Colonic mucosa (tissue), 4 donors: ENCODE measurements around the gene ARHGAP25. TPM values are rescaled to one million over a fixed set of nuclear protein-coding genes. Genes with fewer than 3 reads are reported as not detected.
A peak's percentile ranks its signal among the peaks of the same experiment; 100 is the strongest.

Experiments
- DNase-seq: peaks from one replicate; pipeline ENCODE4 v3.0.0-alpha.2; 2020
- H3K27ac ChIP-seq: fragments of 200-600 bp; one replicate; pipeline ENCODE4 v1.8.0; 2021
- H3K27me3 ChIP-seq: fragments of 200-600 bp; one replicate; pipeline ENCODE4 v1.8.0; 2021
- H3K36me3 ChIP-seq: fragments of 200-600 bp; one replicate; pipeline ENCODE4 v1.8.0; 2021
- H3K4me1 ChIP-seq: fragments of 200-600 bp; one replicate; pipeline ENCODE4 v1.8.0; 2021; ENCODE audit warnings: mild to moderate bottlenecking
- H3K4me3 ChIP-seq: fragments of 200-600 bp; one replicate; pipeline ENCODE4 v1.8.0; 2021
- H3K9ac ChIP-seq, 2 donors: one replicate each; pipeline ENCODE4 v1.7.0; 2013; ENCODE audit warnings: control low read depth in 2 of 2, low read depth in 2 of 2, low read length in 2 of 2
- H3K9me3 ChIP-seq: fragments of 200-600 bp; one replicate; pipeline ENCODE4 v1.8.0; 2021
- intact Hi-C: fragments of 100-400 bp; cut with DNase I; formaldehyde crosslinking; loops from one replicate; pipeline ENCODE4 v1.14.1; 2022
- total RNA-seq, 2 donors: library from RNA; stranded (reverse); fragmentation: NEBNext Ultra II Directional in 1 of 2; extraction: Animal tissue kit (Norgen Biotek cat#: 25700) in 1 of 2; gene quantifications; one replicate each; pipeline ENCODE4 v1.2.1, GENCODE V29; 2021
- TF ChIP-seq, protein P1 (sequence below): fragments of 200-600 bp; IDR thresholded peaks from one replicate; pipeline ENCODE4 v1.8.0; 2022; ENCODE audit warnings: antibody characterized with exemption, mild to moderate bottlenecking
- donor health status: healthy.
- donor health status: DM: no; HTN: no; CAD: no.
- donor health status: DM: no; HTN: no; CAD: no.

ARHGAP25 gene
- total RNA-seq, 2 donors from 2014 or later, result 3.6 to 3.7 TPM

- intact Hi-C loops, result no loop called here
- H3K27ac ChIP-seq, result peak overlapping the region; percentile 10
- no peak overlapping the region for H3K9ac ChIP-seq
- peaks cover 6% of the 10 kb centered on the region for H3K4me1 ChIP-seq
- H3K27me3 ChIP-seq, result no peaks in the 10 kb centered on the region
- no peak for DNase-seq
- no peak overlapping the region for H3K4me3 ChIP-seq
- no peaks in the 10 kb centered on the region for H3K9me3 ChIP-seq
- TF ChIP-seq, protein P1, sequence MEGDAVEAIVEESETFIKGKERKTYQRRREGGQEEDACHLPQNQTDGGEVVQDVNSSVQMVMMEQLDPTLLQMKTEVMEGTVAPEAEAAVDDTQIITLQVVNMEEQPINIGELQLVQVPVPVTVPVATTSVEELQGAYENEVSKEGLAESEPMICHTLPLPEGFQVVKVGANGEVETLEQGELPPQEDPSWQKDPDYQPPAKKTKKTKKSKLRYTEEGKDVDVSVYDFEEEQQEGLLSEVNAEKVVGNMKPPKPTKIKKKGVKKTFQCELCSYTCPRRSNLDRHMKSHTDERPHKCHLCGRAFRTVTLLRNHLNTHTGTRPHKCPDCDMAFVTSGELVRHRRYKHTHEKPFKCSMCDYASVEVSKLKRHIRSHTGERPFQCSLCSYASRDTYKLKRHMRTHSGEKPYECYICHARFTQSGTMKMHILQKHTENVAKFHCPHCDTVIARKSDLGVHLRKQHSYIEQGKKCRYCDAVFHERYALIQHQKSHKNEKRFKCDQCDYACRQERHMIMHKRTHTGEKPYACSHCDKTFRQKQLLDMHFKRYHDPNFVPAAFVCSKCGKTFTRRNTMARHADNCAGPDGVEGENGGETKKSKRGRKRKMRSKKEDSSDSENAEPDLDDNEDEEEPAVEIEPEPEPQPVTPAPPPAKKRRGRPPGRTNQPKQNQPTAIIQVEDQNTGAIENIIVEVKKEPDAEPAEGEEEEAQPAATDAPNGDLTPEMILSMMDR, result no peak
- no peaks in the 10 kb centered on the region for H3K36me3 ChIP-seq
These were observed 35.9 kb downstream of the ARHGAP25 start for GRCh38 chr2:68770271-68771111.

DNA sequence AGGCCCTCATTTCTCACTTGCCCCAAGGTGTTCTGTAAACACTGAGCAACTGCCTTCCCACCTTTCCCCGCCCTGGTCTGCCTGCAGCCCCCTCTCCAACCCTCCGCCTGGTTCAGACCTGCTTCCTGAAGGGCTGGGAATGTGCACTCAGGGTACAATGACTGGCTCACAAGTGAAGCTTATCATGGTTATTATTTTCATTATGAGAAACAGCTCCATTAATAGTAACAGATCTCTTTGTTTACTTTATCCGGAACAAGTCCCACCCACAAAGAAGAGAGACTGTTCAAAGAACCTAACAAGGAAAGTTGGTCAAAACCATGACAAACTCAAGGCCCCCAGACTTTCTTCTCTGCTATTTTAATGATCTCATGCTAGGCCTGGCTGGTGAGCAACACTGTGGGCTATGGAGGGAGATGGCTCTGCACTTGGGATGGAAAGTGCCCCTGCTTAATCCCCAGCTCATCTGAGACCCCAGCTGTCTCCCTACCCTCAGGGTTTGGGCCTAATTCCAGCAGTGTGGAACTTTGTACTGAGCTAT, 36.7 kb downstream of the ARHGAP25 start:
- intact Hi-C loops, result no loop called here
- peak overlapping the region; percentile 10 for H3K27ac ChIP-seq
- no peaks in the 10 kb centered on the region for H3K9me3 ChIP-seq
- peaks cover 6% of the 10 kb centered on the region for H3K4me1 ChIP-seq
- H3K36me3 ChIP-seq, result no peaks in the 10 kb centered on the region
- DNase-seq, result no peak
- H3K27me3 ChIP-seq, result no peaks in the 10 kb centered on the region
- TF ChIP-seq, protein P1, result no peak
- no peak overlapping the region for H3K4me3 ChIP-seq
- no peak overlapping the region for H3K9ac ChIP-seq

DNA sequence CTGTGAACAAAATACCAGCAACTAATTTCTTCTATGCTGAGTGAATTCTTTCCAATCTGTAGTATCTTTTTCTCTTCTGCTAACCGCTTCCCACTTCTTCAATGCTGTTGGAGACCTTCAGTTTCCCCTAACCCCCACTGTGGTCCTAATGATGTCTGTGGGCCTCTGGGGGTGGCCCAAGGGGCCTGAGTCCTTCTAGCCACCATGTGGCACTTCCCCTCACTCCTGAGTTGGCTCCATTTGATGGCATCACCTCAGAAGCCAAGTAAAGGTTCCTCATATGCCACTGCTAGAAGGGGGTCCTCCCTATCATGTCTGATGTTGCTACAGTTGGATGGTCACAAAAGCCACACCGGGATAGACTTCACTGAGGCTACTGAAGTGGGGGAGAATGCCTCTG, 37.5 kb downstream of the ARHGAP25 start:
- Histone ChIP-seq H3K4me1 (peaks cover 6% of the 10 kb centered on the region), H3K9ac (no peak overlapping the region), H3K36me3 (no peaks in the 10 kb centered on the region), H3K4me3 (no peak overlapping the region), H3K9me3 (no peaks in the 10 kb centered on the region), H3K27me3 (no peaks in the 10 kb centered on the region), H3K27ac (peak overlapping the region; percentile 10)
- no peak for DNase-seq
- intact Hi-C loops, result no loop called here
- TF ChIP-seq, protein P1, result no peak

- Histone ChIP-seq H3K36me3 (no peaks in the 10 kb centered on the region), H3K9me3 (no peaks in the 10 kb centered on the region), H3K4me3 (peak overlapping the region; percentile 18), H3K27ac (peak overlapping the region; percentile 73), H3K27me3 (no peaks in the 10 kb centered on the region), H3K4me1 (peaks cover 6% of the 10 kb centered on the region), H3K9ac (peak overlapping the region; percentile 41 to 58)
- TF ChIP-seq, protein P1, result no peak
- intact Hi-C loops, result no loop called here
- peak; percentile 62 for DNase-seq
These were observed 40.1 kb downstream of the ARHGAP25 start for GRCh38 chr2:68774569-68775271.

- H3K27me3 ChIP-seq, result no peaks in the 10 kb centered on the region
- TF ChIP-seq, protein P1, result no peak
- H3K9me3 ChIP-seq, result no peaks in the 10 kb centered on the region
- H3K27ac ChIP-seq, result peak overlapping the region; percentile 73
- intact Hi-C loops, result no loop called here
- no peaks in the 10 kb centered on the region for H3K36me3 ChIP-seq
- H3K4me1 ChIP-seq, result peaks cover 6% of the 10 kb centered on the region
- peak overlapping the region; percentile 38 to 58 for H3K9ac ChIP-seq
- H3K4me3 ChIP-seq, result peak overlapping the region; percentile 18
- no peak for DNase-seq
These were observed 40.7 kb downstream of the ARHGAP25 start for GRCh38 chr2:68775272-68775842.
